Activated CD4-positive, alpha-beta T cell treated with anti-CD3 and anti-CD28 coated beads, Interleukin-2, amount 50 U/mL, for 48 hours (primary cell): ENCODE results near the gene TENT4A.

Source experiments
- DNase-seq, 2 experiments: peaks; one replicate each; pipeline ENCODE4 v3.0.0-alpha.2; 2020

The TENT4A gene

GRCh38 chr5:6700685-6701355, 12.4 kb upstream of the TENT4A start:
- DNase-seq: no peak

GRCh38 chr5:6701491-6701890, 11.7 kb upstream of the TENT4A start:
- DNase-seq: no peak

- no peak for DNase-seq
Observed at GRCh38 chr5:6702633-6703032, 10.6 kb upstream of the TENT4A start.

- no peak for DNase-seq
Observed at GRCh38 chr5:6703806-6704205, 9.4 kb upstream of the TENT4A start.

- no peak for DNase-seq
Observed at GRCh38 chr5:6704361-6704851, 8.8 kb upstream of the TENT4A start.

GRCh38 chr5:6705088-6705487, 8.1 kb upstream of the TENT4A start:
- DNase-seq: peak in 1 of 2 experiments; percentile 39

- no peak for DNase-seq
Observed at GRCh38 chr5:6705959-6706358, 7.3 kb upstream of the TENT4A start.

GRCh38 chr5:6707852-6708251, 5.4 kb upstream of the TENT4A start:
- DNase-seq: no peak

GRCh38 chr5:6708814-6709213, 4.4 kb upstream of the TENT4A start:
- no peak for DNase-seq

- DNase-seq: no peak
Observed at GRCh38 chr5:6710070-6710469, 3.2 kb upstream of the TENT4A start.

- no peak for DNase-seq
Observed at GRCh38 chr5:6710551-6711318, 2.5 kb upstream of the TENT4A start.

GRCh38 chr5:6711409-6712141, 1.7 kb upstream of the TENT4A start:
- DNase-seq: no peak

- DNase-seq: peak; percentile 51 to 61
Observed at GRCh38 chr5:6712142-6712576, 1.1 kb upstream of the TENT4A start.

GRCh38 chr5:6712577-6713273, 507 bp upstream of the TENT4A start:
- DNase-seq: peak; percentile 95 to 96

- peak; percentile 30 to 36 for DNase-seq
Observed at GRCh38 chr5:6714226-6715041, 1.2 kb downstream of the TENT4A start.

- DNase-seq: no peak
Observed at GRCh38 chr5:6715271-6715670, 2.0 kb downstream of the TENT4A start.

- DNase-seq: no peak
Observed at GRCh38 chr5:6715758-6716628, 2.8 kb downstream of the TENT4A start.

- no peak for DNase-seq
Observed at GRCh38 chr5:6716629-6717149, 3.5 kb downstream of the TENT4A start.

GRCh38 chr5:6717247-6717646, 4.0 kb downstream of the TENT4A start:
- no peak for DNase-seq

- DNase-seq: no peak
Observed at GRCh38 chr5:6717687-6718086, 4.5 kb downstream of the TENT4A start.
